KBM-7 (cell line): ENCODE results near the gene PAX3.

ENCODE experiments used
- DNase-seq: peaks from one replicate; pipeline ENCODE4 v3.0.0-alpha.2; 2015
- in situ Hi-C: fragments of 300-500 bp; cut with MboI; formaldehyde crosslinking; loops from 2 replicates; pipeline ENCODE4 v1.14.3; 2020; ENCODE audit warnings: low sequenced_read_pairs, low pct_unique_long_range_greater_than_20kb, mixed read lengths

The PAX3 gene

GRCh38 chr2:222242532-222242931, 56.3 kb downstream of the PAX3 start:
- in situ Hi-C loops = no loop called here

GRCh38 chr2:222241128-222241870, 57.5 kb downstream of the PAX3 start:
- DNase-seq = no peak
- in situ Hi-C loops = no loop called here

More at GRCh38 chr2:222242532-222242931, 56.3 kb downstream of the PAX3 start:
- DNase-seq = no peak

GRCh38 chr2:222240676-222241049, 58.1 kb downstream of the PAX3 start:
- no peak for DNase-seq
- in situ Hi-C loops = no loop called here

GRCh38 chr2:222239945-222240675, 58.7 kb downstream of the PAX3 start:
- in situ Hi-C loops = no loop called here
- no peak for DNase-seq

GRCh38 chr2:222239091-222239490, 59.7 kb downstream of the PAX3 start:
- DNase-seq = no peak
- in situ Hi-C loops = no loop called here

DNA sequence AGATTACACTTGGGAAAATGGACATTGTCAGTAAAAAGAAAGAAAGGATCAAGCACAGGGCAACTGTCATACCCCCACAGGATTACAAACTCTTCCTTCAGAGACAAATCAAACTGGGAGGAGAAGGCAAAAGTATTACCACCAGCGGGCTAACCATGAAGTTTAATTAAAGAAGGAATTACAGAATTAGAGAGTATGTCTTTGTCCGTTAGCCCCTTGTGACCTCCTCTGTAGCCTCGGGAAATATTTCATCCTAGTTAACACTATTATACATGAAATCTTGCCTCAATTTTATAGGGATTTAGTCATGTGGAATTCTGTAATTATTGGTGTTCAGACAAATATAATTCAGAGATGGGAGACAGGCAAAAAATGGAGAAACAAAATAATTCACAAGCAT, 60.7 kb downstream of the PAX3 start:
- in situ Hi-C loops = no loop called here
- DNase-seq = no peak

DNA sequence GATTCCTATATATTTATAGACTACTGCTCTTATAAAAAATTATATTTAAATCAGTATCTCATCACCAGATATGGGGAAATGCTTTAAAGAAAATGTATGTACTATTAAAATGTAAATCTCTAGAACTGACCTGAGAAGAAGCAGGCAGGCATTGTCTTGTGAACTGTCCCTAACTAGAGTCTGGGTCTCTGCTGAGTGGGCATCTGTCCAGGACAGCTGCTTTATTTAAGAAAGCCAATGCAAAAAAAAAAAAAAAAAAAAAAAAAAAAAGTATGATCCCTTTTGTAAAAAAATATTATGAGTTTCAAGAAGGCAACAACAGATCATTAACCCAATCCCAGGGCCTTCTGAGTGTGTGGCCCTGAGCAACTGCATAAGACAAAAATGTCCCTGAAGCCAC, 66.0 kb downstream of the PAX3 start:
- in situ Hi-C loops = no loop called here

GRCh38 chr2:222232372-222232771, 66.4 kb downstream of the PAX3 start:
- in situ Hi-C loops = no loop called here
- DNase-seq = no peak

More for the DNA sequence above, 66.0 kb downstream of the PAX3 start:
- DNase-seq = no peak

- in situ Hi-C loops = no loop called here
- no peak for DNase-seq
Observed at GRCh38 chr2:222228054-222228453, 70.7 kb downstream of the PAX3 start.

GRCh38 chr2:222218786-222219185, 80.0 kb downstream of the PAX3 start:
- no peak for DNase-seq
- in situ Hi-C loops = no loop called here

DNA sequence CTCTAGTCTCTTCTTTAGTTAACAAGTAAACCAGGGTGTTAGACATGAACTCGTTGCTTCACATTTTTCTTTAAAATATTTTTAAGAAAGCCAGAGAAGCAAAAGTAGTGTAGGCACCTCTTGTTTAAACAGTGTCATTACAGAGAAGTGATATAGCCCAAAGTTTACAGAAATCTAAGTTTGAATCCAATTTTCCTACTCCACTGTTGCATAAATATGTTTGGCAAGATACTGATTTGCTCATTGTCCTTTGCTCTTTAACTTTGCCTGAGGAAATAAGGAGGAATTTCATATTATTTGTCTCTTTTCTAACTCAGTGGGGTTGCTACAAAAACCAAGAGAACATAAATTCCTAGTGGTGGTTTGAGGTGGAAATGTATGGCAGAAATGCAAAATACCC, 81.1 kb downstream of the PAX3 start:
- in situ Hi-C loops = no loop called here
- no peak for DNase-seq

- peak; percentile 33 for DNase-seq
- in situ Hi-C loops = no loop called here
Observed at GRCh38 chr2:222214885-222215284, 83.9 kb downstream of the PAX3 start.

DNA sequence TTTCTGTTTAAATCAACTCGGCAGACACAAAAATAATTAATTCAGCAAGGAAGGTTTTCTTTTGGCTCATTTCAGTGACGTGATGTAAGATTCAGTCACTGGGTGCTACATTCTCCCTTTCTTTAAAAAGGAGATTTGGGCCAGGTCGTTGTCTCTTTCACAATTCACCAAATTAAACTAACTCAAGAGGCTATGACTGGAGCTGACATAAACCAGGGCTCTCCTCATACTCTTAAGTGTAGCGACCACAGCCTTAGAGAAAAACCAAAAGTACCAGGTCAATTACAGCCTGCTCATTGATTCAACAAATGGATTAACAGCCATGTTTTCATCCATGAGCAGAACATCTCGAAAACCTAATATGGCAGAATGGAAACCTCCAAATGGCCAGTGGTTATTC, 85.7 kb downstream of the PAX3 start:
- in situ Hi-C loops = no loop called here
- no peak for DNase-seq

GRCh38 chr2:222212571-222212970, 86.2 kb downstream of the PAX3 start:
- in situ Hi-C loops = no loop called here
- DNase-seq = no peak

GRCh38 chr2:222208010-222208690, 90.6 kb downstream of the PAX3 start:
- no peak for DNase-seq
- in situ Hi-C loops = no loop called here

- in situ Hi-C loops = no loop called here
- DNase-seq = no peak
Observed at GRCh38 chr2:222205136-222205535, 93.7 kb downstream of the PAX3 start.

- no peak for DNase-seq
- in situ Hi-C loops = no loop called here
Observed at GRCh38 chr2:222203041-222203440, 95.8 kb downstream of the PAX3 start.

DNA sequence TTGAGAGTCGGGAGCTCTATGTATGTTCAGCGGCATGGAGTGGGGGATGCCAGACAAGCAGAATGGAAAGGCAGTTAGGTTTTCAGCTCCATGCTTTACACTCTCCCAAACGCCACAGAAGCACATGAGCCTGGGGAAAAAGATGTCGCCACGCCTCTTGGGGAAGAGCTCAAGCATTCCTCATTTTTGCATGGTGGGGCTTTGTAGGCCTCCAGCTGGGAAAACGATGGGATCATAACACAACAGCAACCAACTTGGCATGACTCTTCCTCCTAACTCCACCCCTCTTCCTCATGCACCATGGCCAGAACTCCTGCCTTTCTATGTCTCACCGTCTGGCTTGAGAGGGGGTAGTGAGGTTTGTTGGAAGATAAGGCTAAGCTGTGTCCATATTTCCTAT, 102.6 kb downstream of the PAX3 start:
- in situ Hi-C loops = no loop called here
- no peak for DNase-seq

- DNase-seq = no peak
- in situ Hi-C loops = no loop called here
Observed at GRCh38 chr2:222194669-222195068, 104.1 kb downstream of the PAX3 start.

DNA sequence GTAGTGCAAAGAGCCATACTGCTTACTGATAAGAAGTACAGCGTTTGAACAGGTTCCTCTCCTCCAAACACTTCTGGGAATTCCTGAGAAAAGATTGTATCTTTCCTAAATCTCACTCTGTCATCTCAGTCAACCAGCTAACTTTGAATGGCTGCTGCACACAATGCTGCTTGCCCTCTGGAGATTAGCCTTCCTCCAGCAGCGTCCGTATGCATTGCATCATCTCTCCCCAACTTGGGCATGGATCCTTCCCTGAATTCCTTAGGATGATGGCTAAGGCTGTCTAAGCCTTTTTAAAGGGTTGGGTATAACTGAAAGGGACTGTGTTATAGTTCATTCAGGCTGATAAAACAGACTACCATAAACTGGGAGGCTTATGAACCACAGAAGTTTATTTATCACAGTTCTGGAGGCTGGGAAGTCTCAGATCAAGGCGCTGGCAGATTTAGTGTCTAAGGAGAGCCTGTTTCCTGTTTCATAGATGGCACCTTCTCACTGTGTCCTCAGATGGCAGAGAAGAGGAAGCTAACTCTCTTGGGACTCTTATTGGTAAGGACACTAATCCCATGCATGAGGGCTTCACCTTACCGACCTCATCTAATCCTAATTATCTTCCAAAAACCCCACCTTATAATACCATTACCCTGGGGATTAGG, 105.3 kb downstream of the PAX3 start:
- no peak for DNase-seq
- in situ Hi-C loops = no loop called here
